OCI-LY1 (cell line): ENCODE data around the gene NRIP1.

Source experiments
- EZH2 ChIP-seq: fragments of 200-600 bp; sonication (generic), shearing (Covaris generic); IDR thresholded peaks from 2 replicates; pipeline ENCODE4 v1.8.0; 2017; ENCODE audit warnings: borderline replicate concordance, mixed run types, mild to moderate bottlenecking, antibody characterized with exemption, low read length, moderate library complexity, mixed read lengths
- TF ChIP-seq, protein P1 (sequence below): fragments of 200-600 bp; sonication (generic), shearing (Covaris generic); IDR thresholded peaks from 2 replicates; pipeline ENCODE4 v1.5.1; 2017; ENCODE audit warnings: mild to moderate bottlenecking, antibody characterized with exemption, low read length, moderate library complexity, mixed read lengths

DNA sequence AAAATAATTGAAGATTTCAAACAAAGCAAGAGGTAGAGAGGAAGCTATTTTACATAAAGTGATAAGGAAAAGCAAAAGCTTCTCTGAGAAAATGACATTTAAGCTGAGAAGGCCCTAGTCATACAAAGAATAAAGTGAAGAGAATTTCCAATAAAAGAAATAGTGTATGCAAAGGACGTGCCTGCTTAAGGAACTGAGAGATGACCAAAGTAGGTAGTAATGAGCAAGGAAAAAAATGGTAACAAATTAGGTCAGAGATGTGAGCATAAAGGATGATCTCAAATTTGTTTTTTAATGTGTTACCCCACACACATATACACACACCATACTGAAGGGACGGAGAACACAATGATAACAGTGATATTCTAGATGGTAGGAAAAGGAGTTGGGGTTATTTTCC lies 46.4 kb downstream of the NRIP1 start:
- TF ChIP-seq, protein P1, sequence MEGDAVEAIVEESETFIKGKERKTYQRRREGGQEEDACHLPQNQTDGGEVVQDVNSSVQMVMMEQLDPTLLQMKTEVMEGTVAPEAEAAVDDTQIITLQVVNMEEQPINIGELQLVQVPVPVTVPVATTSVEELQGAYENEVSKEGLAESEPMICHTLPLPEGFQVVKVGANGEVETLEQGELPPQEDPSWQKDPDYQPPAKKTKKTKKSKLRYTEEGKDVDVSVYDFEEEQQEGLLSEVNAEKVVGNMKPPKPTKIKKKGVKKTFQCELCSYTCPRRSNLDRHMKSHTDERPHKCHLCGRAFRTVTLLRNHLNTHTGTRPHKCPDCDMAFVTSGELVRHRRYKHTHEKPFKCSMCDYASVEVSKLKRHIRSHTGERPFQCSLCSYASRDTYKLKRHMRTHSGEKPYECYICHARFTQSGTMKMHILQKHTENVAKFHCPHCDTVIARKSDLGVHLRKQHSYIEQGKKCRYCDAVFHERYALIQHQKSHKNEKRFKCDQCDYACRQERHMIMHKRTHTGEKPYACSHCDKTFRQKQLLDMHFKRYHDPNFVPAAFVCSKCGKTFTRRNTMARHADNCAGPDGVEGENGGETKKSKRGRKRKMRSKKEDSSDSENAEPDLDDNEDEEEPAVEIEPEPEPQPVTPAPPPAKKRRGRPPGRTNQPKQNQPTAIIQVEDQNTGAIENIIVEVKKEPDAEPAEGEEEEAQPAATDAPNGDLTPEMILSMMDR = no peak
- no peak for TF ChIP-seq EZH2
